ENCODE measurements around the gene PIK3R1. TPM values are rescaled to one million over a fixed set of nuclear protein-coding genes. Genes with fewer than 3 reads are reported as not detected.

The PIK3R1 gene
- total RNA-seq, 1 donor from 2014 or later: 24.2 TPM

DNA sequence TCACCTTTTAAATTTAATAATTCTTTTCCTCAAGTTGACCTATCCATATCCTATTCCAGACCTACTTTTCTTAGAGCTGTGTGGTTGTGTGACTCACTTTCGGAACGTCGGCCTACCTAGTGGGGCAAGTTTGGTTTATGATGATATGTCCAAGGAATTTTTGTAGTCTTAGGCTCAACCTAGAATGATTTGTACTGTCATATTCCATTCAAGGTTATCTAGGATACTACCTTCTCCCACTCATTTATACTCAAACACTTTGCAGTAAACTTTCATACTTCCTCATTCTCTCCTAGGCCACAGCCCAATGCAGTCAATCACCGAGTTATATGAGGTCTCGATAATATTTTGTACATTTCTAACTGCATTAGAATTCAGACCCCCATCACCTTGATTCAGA lies 61.9 kb downstream of the PIK3R1 start:
- H3K4me3 Mint-ChIP-seq: no peak overlapping the region

DNA sequence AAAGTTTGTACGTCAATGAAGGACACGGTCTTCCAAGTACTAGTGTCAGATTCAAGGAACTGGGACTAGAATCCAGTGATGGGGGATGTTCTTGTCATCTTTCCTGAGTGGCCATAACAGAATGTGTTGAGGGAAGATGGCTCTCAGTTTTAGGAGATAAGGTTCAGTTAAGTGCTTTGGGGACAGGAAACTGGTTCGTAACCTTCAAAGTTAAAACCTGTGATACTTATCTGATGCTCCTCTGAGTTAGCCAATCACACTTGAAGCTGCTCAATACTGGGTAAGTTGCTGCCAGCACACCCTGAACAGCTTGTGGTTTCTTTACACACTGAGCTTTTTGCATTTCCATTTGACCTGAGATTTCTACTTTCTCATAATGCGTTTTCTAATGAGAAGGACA lies 64.4 kb downstream of the PIK3R1 start:
- Histone ChIP-seq H3K27ac (no peak overlapping the region), H3K36me3 (no peaks in the 10 kb centered on the region), H4K20me1 (ENCODE audit: low read depth) (no peaks in the 10 kb centered on the region), H3K9ac (no peak overlapping the region), H3K4me3 (no peak overlapping the region), H3K4me2 (no peak overlapping the region), H3K79me2 (ENCODE audit: low read depth) (no peaks in the 10 kb centered on the region), H3K4me1 (no peaks in the 10 kb centered on the region), H3K27me3 (no peaks in the 10 kb centered on the region), H3F3A (ENCODE audit: low read depth) (no peaks in the 10 kb centered on the region), H3K9me3 (ENCODE audit: low read depth) (no peaks in the 10 kb centered on the region), H2AFZ (replicated peaks) (no peak overlapping the region)
- peaks cover 41% of the 10 kb centered on the region for H3K36me3 Mint-ChIP-seq
- no peaks in the 10 kb centered on the region for H3K9me3 Mint-ChIP-seq
- DNase-seq (ENCODE audit: low spot score): no peak
- peaks cover 6% of the 10 kb centered on the region for H3K4me1 Mint-ChIP-seq
- no peak for TF ChIP-seq EZH2phosphoT487 (IDR thresholded peaks at IDR 0.05)
- TF ChIP-seq, protein P1, sequence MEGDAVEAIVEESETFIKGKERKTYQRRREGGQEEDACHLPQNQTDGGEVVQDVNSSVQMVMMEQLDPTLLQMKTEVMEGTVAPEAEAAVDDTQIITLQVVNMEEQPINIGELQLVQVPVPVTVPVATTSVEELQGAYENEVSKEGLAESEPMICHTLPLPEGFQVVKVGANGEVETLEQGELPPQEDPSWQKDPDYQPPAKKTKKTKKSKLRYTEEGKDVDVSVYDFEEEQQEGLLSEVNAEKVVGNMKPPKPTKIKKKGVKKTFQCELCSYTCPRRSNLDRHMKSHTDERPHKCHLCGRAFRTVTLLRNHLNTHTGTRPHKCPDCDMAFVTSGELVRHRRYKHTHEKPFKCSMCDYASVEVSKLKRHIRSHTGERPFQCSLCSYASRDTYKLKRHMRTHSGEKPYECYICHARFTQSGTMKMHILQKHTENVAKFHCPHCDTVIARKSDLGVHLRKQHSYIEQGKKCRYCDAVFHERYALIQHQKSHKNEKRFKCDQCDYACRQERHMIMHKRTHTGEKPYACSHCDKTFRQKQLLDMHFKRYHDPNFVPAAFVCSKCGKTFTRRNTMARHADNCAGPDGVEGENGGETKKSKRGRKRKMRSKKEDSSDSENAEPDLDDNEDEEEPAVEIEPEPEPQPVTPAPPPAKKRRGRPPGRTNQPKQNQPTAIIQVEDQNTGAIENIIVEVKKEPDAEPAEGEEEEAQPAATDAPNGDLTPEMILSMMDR (IDR thresholded peaks at IDR 0.05): no peak
- TF ChIP-seq EZH2 (IDR thresholded peaks at IDR 0.05): no peak
- H3K27ac Mint-ChIP-seq: no peak overlapping the region
- no peaks in the 10 kb centered on the region for H3K27me3 Mint-ChIP-seq (ENCODE audit: insufficient read depth, low read depth)
- H3K4me3 Mint-ChIP-seq: no peak overlapping the region

More for the DNA sequence above, 61.9 kb downstream of the PIK3R1 start:
- no peaks in the 10 kb centered on the region for H3K27me3 Mint-ChIP-seq (ENCODE audit: insufficient read depth, low read depth)
- no peak overlapping the region for H3K4me2 ChIP-seq
- H3K9me3 Mint-ChIP-seq: no peaks in the 10 kb centered on the region
- no peaks in the 10 kb centered on the region for H3F3A ChIP-seq (ENCODE audit: low read depth)
- H3K4me3 ChIP-seq: no peak overlapping the region
- no peak overlapping the region for H2AFZ ChIP-seq (replicated peaks)
- no peaks in the 10 kb centered on the region for H3K9me3 ChIP-seq (ENCODE audit: low read depth)
- H3K36me3 ChIP-seq: no peaks in the 10 kb centered on the region
- H3K79me2 ChIP-seq (ENCODE audit: low read depth): peaks cover 1% of the 10 kb centered on the region
- H3K4me1 Mint-ChIP-seq: peaks cover 24% of the 10 kb centered on the region
- no peak overlapping the region for H3K27ac Mint-ChIP-seq
- TF ChIP-seq, protein P1 (IDR thresholded peaks at IDR 0.05): no peak
- no peak for TF ChIP-seq EZH2 (IDR thresholded peaks at IDR 0.05)
- TF ChIP-seq EZH2phosphoT487 (IDR thresholded peaks at IDR 0.05): no peak
- H3K4me1 ChIP-seq: no peaks in the 10 kb centered on the region
- H4K20me1 ChIP-seq (ENCODE audit: low read depth): no peaks in the 10 kb centered on the region
- H3K36me3 Mint-ChIP-seq: peaks cover 53% of the 10 kb centered on the region
- no peak for DNase-seq (ENCODE audit: low spot score)
- H3K27ac ChIP-seq: no peak overlapping the region
- no peaks in the 10 kb centered on the region for H3K27me3 ChIP-seq
- no peak overlapping the region for H3K9ac ChIP-seq

DNA sequence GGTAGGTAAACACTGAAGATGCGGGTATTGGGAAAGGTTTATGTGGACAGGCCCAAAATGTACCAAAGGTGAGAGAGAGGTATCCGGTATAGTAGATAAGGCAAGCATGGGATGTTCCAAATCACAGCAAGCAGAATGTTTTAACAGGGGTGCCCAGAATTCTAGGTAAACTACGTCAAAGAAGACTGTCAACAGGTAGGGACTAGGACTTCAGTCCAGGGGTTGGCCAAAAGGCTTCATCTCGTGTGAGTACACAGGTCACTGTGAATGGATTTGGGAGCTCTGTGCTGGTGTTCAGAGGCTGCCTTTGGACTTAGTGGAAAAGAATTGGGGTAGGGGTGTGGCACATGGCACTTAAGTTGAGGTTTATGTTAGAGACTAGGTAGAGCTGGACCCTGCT lies 66.4 kb downstream of the PIK3R1 start:
- no peak overlapping the region for H3K27ac ChIP-seq
- H4K20me1 ChIP-seq (ENCODE audit: low read depth): no peaks in the 10 kb centered on the region
- no peak overlapping the region for H3K4me2 ChIP-seq
- Mint-ChIP-seq H3K4me1 (peaks cover 17% of the 10 kb centered on the region), H3K27me3 (ENCODE audit: insufficient read depth, low read depth) (no peaks in the 10 kb centered on the region), H3K4me3 (no peak overlapping the region), H3K9me3 (no peaks in the 10 kb centered on the region), H3K36me3 (peaks cover 38% of the 10 kb centered on the region), H3K27ac (peak overlapping the region; percentile 59)
- H3K4me3 ChIP-seq: no peak overlapping the region
- H3K4me1 ChIP-seq: peaks cover 9% of the 10 kb centered on the region
- H3K27me3 ChIP-seq: no peaks in the 10 kb centered on the region
- no peak overlapping the region for H2AFZ ChIP-seq (replicated peaks)
- no peak overlapping the region for H3K9ac ChIP-seq
- no peak for TF ChIP-seq EZH2phosphoT487 (IDR thresholded peaks at IDR 0.05)
- no peak for TF ChIP-seq EZH2 (IDR thresholded peaks at IDR 0.05)
- no peaks in the 10 kb centered on the region for H3K79me2 ChIP-seq (ENCODE audit: low read depth)
- H3K9me3 ChIP-seq (ENCODE audit: low read depth): no peaks in the 10 kb centered on the region
- no peaks in the 10 kb centered on the region for H3F3A ChIP-seq (ENCODE audit: low read depth)
- no peaks in the 10 kb centered on the region for H3K36me3 ChIP-seq
- no peak for DNase-seq (ENCODE audit: low spot score)

DNA sequence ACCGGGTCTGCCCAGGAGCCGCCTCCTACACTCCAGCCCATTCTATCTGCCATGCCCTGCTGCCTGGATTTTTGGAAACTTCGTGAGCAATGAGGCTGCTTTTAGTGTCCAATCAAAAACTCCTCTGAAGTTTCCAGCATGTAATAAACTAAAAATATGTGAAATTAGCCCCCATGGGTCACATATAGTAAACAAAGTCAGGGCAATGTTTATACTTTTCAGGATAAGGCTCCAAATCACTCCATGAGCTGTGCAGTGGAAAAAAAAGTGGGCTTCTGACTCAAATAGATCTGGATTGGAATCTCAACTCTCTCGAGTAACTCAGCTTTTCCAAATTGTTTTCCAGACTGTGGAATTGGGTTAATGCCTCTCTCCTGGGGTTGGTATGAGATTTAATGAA lies 68.2 kb downstream of the PIK3R1 start:
- no peak for TF ChIP-seq EZH2 (IDR thresholded peaks at IDR 0.05)
- TF ChIP-seq EZH2phosphoT487 (IDR thresholded peaks at IDR 0.05): no peak
- TF ChIP-seq, protein P1 (IDR thresholded peaks at IDR 0.05): no peak
- Mint-ChIP-seq H3K36me3 (peaks cover 24% of the 10 kb centered on the region), H3K27ac (no peak overlapping the region), H3K27me3 (ENCODE audit: insufficient read depth, low read depth) (no peaks in the 10 kb centered on the region), H3K4me3 (no peak overlapping the region), H3K4me1 (peaks cover 32% of the 10 kb centered on the region), H3K9me3 (no peaks in the 10 kb centered on the region)
- Histone ChIP-seq H3K4me1 (peaks cover 18% of the 10 kb centered on the region), H2AFZ (replicated peaks) (no peak overlapping the region), H3K4me3 (no peak overlapping the region), H3K27ac (no peak overlapping the region), H3K9me3 (ENCODE audit: low read depth) (no peaks in the 10 kb centered on the region), H3K9ac (no peak overlapping the region), H3F3A (ENCODE audit: low read depth) (peaks cover 6% of the 10 kb centered on the region), H3K79me2 (ENCODE audit: low read depth) (no peaks in the 10 kb centered on the region), H4K20me1 (ENCODE audit: low read depth) (peaks cover 12% of the 10 kb centered on the region), H3K36me3 (no peaks in the 10 kb centered on the region), H3K27me3 (no peaks in the 10 kb centered on the region), H3K4me2 (no peak overlapping the region)
- no peak for DNase-seq (ENCODE audit: low spot score)

Data from neural progenitor cell (in vitro differentiated cells).